Mucosa of descending colon (tissue), 3 donors: ENCODE results near the gene SAP30. TPM values are rescaled to one million over a fixed set of nuclear protein-coding genes. Genes with fewer than 3 reads are reported as not detected.
A peak's percentile ranks its signal among the peaks of the same experiment; 100 is the strongest.

ENCODE experiments used
- ATAC-seq: fragments of 200-7000 bp; cut with Tn5 transposase; one replicate; pipeline ENCODE4 v1.9.1; 2020; ENCODE audit warnings: mild to moderate bottlenecking, moderate library complexity
- DNase-seq, 3 donors: peaks; one replicate each; pipeline ENCODE4 v3.0.0-alpha.2; 2020
- H3K36me3 ChIP-seq: fragments of 200-600 bp; one replicate; pipeline ENCODE4 v1.8.0; 2021; ENCODE audit warnings: low read depth, mild to moderate bottlenecking
- H3K4me1 ChIP-seq: fragments of 200-600 bp; one replicate; pipeline ENCODE4 v1.8.0; 2021; ENCODE audit warnings: low read depth, mild to moderate bottlenecking
- H3K4me3 ChIP-seq: fragments of 200-600 bp; one replicate; pipeline ENCODE4 v1.8.0; 2021; ENCODE audit warnings: mild to moderate bottlenecking
- H3K9me3 ChIP-seq: fragments of 200-600 bp; one replicate; pipeline ENCODE4 v1.8.0; 2021; ENCODE audit warnings: mild to moderate bottlenecking
- CTCF ChIP-seq: fragments of 200-600 bp; IDR thresholded peaks from one replicate; pipeline ENCODE4 v1.8.0; 2022; ENCODE audit warnings: antibody characterized with exemption, mild to moderate bottlenecking
- intact Hi-C, 2 donors: fragments of 100-400 bp; cut with DNase I in 1 of 2; cut with micrococcal nuclease in 1 of 2; formaldehyde crosslinking; loops; one replicate each; pipeline versions ENCODE4 v1.11.0 to v1.11.1; 2022; cut with DNase I, micrococcal nuclease
- total RNA-seq, 3 donors: library from RNA; stranded (reverse); fragmentation: NEBNext Ultra II Directional in 2 of 3; extraction: Animal tissue kit (Norgen Biotek cat#: 25700) in 2 of 3; gene quantifications; one replicate each; pipeline versions ENCODE4 v1.2.1 to v1.2.4, GENCODE V29; 2021 to 2023
- donor health status: DM: no; HTN: no; CAD: no; lungs with moderate emphysema.
- donor health status: DM: no; HTN: no; CAD: no.
- donor health status: DM: no; HTN: yes; CAD: no.

SAP30 gene
- total RNA-seq, 3 donors from 2014 or later, result 3.8 to 22.6 (median 12.4) TPM

GRCh38 chr4:173332963-173333657 is 37.6 kb upstream of the SAP30 start:
- Histone ChIP-seq H3K4me3 (peak overlapping the region; percentile 88), H3K9me3 (no peaks in the 10 kb centered on the region), H3K36me3 (peaks cover 4% of the 10 kb centered on the region), H3K4me1 (peaks cover 13% of the 10 kb centered on the region)
- no peak for TF ChIP-seq CTCF
- ATAC-seq (no peak), DNase-seq (peak in 1 of 3 donors; percentile 26)
- intact Hi-C loops, result no loop called here

- ATAC-seq (peak; percentile 43), DNase-seq (peak; percentile 65 to 82 (median 80))
- H3K9me3 ChIP-seq, result no peaks in the 10 kb centered on the region
- H3K4me1 ChIP-seq, result peaks cover 13% of the 10 kb centered on the region
- H3K4me3 ChIP-seq, result peak overlapping the region; percentile 88
- intact Hi-C loops, result no loop called here
- no peak for TF ChIP-seq CTCF
- peaks cover 4% of the 10 kb centered on the region for H3K36me3 ChIP-seq
Measured at GRCh38 chr4:173333658-173334084, 37.1 kb upstream of the SAP30 start.

- ATAC-seq, result peak; percentile 92
- H3K36me3 ChIP-seq, result peaks cover 4% of the 10 kb centered on the region
- H3K9me3 ChIP-seq, result no peaks in the 10 kb centered on the region
- intact Hi-C loops, result no loop called here
- H3K4me1 ChIP-seq, result peaks cover 13% of the 10 kb centered on the region
- peak; percentile 100 for DNase-seq
- peak within 1 kb of the TSS; percentile 88 for H3K4me3 ChIP-seq
- no peak for TF ChIP-seq CTCF
Measured at GRCh38 chr4:173334085-173334890, 36.5 kb upstream of the SAP30 start, which contains the start of gene HMGB2. Gene HMGB2, minus strand, starts transcription at chr4:173334358. Its CDS starts 709 bp downstream, at chr4:173333649.

GRCh38 chr4:173334891-173335752 is 35.6 kb upstream of the SAP30 start:
- H3K4me3 ChIP-seq, result peak overlapping the region; percentile 88
- DNase-seq (peak; percentile 74 to 84 (median 81)), ATAC-seq (peak; percentile 67)
- intact Hi-C loops, result no loop called here
- H3K4me1 ChIP-seq, result peaks cover 13% of the 10 kb centered on the region
- no peaks in the 10 kb centered on the region for H3K9me3 ChIP-seq
- TF ChIP-seq CTCF, result no peak
- peaks cover 4% of the 10 kb centered on the region for H3K36me3 ChIP-seq

GRCh38 chr4:173337463-173337862 is 33.3 kb upstream of the SAP30 start:
- no peak for ATAC-seq
- Histone ChIP-seq H3K9me3 (no peaks in the 10 kb centered on the region), H3K4me3 (no peak overlapping the region), H3K4me1 (peaks cover 7% of the 10 kb centered on the region), H3K36me3 (peaks cover 4% of the 10 kb centered on the region)
- DNase-seq, result no peak
- no peak for TF ChIP-seq CTCF
- intact Hi-C loops, result no loop called here
